ENCODE data around the gene LAIR2. TPM values are rescaled to one million over a fixed set of nuclear protein-coding genes. Genes with fewer than 3 reads are reported as not detected.

LAIR2 gene
- total and polyA plus RNA-seq, 2 experiments from 2014 or later, result not detected

DNA sequence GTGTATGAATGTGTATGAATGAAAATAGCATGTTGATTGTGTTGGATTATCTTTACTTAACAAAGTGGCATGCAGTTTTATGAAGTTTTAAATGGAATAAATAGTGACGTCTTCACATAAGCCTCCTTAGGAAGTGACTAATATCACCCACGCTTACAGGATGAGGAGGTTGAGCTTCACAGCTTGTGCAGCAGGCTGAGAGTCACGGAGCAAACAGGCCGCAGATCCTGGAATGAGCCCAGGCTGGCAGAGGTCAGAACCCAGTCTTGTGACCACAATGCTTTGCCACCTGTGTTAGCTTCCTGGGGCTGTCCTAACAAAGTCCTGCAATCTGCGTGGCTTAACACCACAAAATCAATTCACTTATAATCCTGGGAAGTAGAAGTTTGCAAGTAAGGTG is 20.8 kb downstream of the LAIR2 start:
- no peak overlapping the region for H3K27ac Mint-ChIP-seq
- peaks cover 99% of the 10 kb centered on the region for H3K9me3 Mint-ChIP-seq
- Histone ChIP-seq H3K36me3 (ENCODE audit: insufficient read depth) (peaks cover 3% of the 10 kb centered on the region; the same call in 1 of the 2 replicates), H3K27me3 (ENCODE audit: insufficient read depth) (no peaks in the 10 kb centered on the region), H3K4me2 (no peak overlapping the region), H3K79me2 (replicated peaks; ENCODE audit: insufficient read depth) (no peaks in the 10 kb centered on the region), H3K27ac (ENCODE audit: low read depth) (no peak overlapping the region), H3K9me2 (ENCODE audit: insufficient read depth) (no peaks in the 10 kb centered on the region; the same call in 1 of the 2 replicates), H2AFZ (no peak overlapping the region), H3K4me3 (no peak overlapping the region), H3F3A (replicated peaks; ENCODE audit: low read depth) (no peaks in the 10 kb centered on the region), H4K20me1 (replicated peaks; ENCODE audit: insufficient read depth) (no peaks in the 10 kb centered on the region), H3K4me1 (ENCODE audit: insufficient read depth) (no peaks in the 10 kb centered on the region)
- H3K27me3 Mint-ChIP-seq (ENCODE audit: insufficient read depth, low read depth, poor library complexity), result peaks cover 8% of the 10 kb centered on the region
- H3K4me3 Mint-ChIP-seq, result no peak overlapping the region
- peaks cover 58% of the 10 kb centered on the region for H3K36me3 Mint-ChIP-seq (ENCODE audit: low read depth)
- no peak for DNase-seq (ENCODE audit: low spot score)
- H3K4me1 Mint-ChIP-seq, result no peaks in the 10 kb centered on the region
- TF ChIP-seq STAT1 (IDR thresholded peaks at IDR 0.05; ENCODE audit: unreplicated experiment), result no peak
- no peak for TF ChIP-seq ZNF114 (CRISPR knock-in tag; IDR thresholded peaks at IDR 0.05)
- TF ChIP-seq ZNF331 (CRISPR knock-in tag; IDR thresholded peaks at IDR 0.05; ENCODE audit: low read depth), result no peak
- TF ChIP-seq ETS1 (IDR thresholded peaks at IDR 0.05), result no peak
- TF ChIP-seq, protein P1, sequence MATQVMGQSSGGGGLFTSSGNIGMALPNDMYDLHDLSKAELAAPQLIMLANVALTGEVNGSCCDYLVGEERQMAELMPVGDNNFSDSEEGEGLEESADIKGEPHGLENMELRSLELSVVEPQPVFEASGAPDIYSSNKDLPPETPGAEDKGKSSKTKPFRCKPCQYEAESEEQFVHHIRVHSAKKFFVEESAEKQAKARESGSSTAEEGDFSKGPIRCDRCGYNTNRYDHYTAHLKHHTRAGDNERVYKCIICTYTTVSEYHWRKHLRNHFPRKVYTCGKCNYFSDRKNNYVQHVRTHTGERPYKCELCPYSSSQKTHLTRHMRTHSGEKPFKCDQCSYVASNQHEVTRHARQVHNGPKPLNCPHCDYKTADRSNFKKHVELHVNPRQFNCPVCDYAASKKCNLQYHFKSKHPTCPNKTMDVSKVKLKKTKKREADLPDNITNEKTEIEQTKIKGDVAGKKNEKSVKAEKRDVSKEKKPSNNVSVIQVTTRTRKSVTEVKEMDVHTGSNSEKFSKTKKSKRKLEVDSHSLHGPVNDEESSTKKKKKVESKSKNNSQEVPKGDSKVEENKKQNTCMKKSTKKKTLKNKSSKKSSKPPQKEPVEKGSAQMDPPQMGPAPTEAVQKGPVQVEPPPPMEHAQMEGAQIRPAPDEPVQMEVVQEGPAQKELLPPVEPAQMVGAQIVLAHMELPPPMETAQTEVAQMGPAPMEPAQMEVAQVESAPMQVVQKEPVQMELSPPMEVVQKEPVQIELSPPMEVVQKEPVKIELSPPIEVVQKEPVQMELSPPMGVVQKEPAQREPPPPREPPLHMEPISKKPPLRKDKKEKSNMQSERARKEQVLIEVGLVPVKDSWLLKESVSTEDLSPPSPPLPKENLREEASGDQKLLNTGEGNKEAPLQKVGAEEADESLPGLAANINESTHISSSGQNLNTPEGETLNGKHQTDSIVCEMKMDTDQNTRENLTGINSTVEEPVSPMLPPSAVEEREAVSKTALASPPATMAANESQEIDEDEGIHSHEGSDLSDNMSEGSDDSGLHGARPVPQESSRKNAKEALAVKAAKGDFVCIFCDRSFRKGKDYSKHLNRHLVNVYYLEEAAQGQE (IDR thresholded peaks at IDR 0.05; ENCODE audit: unreplicated experiment), result no peak
- TF ChIP-seq, protein P2, sequence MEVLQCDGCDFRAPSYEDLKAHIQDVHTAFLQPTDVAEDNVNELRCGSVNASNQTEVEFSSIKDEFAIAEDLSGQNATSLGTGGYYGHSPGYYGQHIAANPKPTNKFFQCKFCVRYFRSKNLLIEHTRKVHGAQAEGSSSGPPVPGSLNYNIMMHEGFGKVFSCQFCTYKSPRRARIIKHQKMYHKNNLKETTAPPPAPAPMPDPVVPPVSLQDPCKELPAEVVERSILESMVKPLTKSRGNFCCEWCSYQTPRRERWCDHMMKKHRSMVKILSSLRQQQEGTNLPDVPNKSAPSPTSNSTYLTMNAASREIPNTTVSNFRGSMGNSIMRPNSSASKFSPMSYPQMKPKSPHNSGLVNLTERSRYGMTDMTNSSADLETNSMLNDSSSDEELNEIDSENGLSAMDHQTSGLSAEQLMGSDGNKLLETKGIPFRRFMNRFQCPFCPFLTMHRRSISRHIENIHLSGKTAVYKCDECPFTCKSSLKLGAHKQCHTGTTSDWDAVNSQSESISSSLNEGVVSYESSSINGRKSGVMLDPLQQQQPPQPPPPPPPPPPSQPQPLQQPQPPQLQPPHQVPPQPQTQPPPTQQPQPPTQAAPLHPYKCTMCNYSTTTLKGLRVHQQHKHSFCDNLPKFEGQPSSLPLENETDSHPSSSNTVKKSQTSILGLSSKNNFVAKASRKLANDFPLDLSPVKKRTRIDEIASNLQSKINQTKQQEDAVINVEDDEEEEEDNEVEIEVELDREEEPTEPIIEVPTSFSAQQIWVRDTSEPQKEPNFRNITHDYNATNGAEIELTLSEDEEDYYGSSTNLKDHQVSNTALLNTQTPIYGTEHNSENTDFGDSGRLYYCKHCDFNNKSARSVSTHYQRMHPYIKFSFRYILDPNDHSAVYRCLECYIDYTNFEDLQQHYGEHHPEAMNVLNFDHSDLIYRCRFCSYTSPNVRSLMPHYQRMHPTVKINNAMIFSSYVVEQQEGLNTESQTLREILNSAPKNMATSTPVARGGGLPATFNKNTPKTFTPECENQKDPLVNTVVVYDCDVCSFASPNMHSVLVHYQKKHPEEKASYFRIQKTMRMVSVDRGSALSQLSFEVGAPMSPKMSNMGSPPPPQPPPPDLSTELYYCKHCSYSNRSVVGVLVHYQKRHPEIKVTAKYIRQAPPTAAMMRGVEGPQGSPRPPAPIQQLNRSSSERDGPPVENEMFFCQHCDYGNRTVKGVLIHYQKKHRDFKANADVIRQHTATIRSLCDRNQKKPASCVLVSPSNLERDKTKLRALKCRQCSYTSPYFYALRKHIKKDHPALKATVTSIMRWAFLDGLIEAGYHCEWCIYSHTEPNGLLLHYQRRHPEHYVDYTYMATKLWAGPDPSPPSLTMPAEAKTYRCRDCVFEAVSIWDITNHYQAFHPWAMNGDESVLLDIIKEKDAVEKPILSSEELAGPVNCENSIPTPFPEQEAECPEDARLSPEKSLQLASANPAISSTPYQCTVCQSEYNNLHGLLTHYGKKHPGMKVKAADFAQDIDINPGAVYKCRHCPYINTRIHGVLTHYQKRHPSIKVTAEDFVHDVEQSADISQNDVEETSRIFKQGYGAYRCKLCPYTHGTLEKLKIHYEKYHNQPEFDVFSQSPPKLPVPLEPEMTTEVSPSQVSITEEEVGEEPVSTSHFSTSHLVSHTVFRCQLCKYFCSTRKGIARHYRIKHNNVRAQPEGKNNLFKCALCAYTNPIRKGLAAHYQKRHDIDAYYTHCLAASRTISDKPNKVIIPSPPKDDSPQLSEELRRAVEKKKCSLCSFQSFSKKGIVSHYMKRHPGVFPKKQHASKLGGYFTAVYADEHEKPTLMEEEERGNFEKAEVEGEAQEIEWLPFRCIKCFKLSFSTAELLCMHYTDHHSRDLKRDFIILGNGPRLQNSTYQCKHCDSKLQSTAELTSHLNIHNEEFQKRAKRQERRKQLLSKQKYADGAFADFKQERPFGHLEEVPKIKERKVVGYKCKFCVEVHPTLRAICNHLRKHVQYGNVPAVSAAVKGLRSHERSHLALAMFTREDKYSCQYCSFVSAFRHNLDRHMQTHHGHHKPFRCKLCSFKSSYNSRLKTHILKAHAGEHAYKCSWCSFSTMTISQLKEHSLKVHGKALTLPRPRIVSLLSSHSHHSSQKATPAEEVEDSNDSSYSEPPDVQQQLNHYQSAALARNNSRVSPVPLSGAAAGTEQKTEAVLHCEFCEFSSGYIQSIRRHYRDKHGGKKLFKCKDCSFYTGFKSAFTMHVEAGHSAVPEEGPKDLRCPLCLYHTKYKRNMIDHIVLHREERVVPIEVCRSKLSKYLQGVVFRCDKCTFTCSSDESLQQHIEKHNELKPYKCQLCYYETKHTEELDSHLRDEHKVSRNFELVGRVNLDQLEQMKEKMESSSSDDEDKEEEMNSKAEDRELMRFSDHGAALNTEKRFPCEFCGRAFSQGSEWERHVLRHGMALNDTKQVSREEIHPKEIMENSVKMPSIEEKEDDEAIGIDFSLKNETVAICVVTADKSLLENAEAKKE (CRISPR knock-in tag; IDR thresholded peaks at IDR 0.05), result no peak
- TF ChIP-seq EZH2phosphoT487 (IDR thresholded peaks at IDR 0.05; ENCODE audit: unreplicated experiment), result no peak
- TF ChIP-seq NANOG (IDR thresholded peaks at IDR 0.05; ENCODE audit: borderline replicate concordance), result no peak
- TF ChIP-seq CTCF (conservative IDR thresholded peaks at IDR 0.05; ENCODE audit: low read depth in 2 of 2), result no peak
- TF ChIP-seq JUNB (IDR thresholded peaks at IDR 0.05; ENCODE audit: unreplicated experiment), result no peak
- TF ChIP-seq POLR2AphosphoS5 (IDR thresholded peaks at IDR 0.05; ENCODE audit: low read depth), result no peak
- no peak for TF ChIP-seq CREB1 (CRISPR knock-in tag; IDR thresholded peaks at IDR 0.05; ENCODE audit: low read depth)
- no peak for ATAC-seq
